Measurements from ENCODE around the gene OR4D1.
"Not testable (repeated sequence)": the region's sequence is repeated elsewhere in the genome, so short reads cannot be mapped to it uniquely, and the experiment has no call there.

OR4D1 gene

DNA sequence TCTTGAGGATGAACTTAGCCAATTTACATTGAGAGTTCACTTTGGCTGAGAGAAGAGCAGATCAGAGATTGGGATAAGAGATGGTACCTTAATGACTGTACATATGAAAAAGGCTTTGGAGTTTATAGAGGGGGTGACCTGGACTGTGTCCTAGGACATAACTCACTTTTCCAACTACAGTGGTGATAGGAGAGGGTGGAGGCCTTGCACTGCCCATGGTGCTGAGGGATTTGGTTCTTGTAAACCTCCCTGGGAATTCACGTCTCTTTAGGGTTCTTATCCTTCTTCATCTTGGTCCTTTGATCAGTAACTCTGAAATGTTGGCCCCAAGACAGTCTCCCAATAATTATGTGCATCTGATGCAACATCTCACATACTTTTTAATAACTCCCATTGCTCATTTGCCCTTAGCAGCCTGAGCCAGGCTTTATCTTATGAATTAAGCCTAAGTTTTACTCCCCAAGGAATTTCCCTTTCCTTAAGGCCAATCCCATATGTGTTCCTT lies at the start of gene OR4D1:
OR4D1 (plus strand) TSS at position 455 of the 505 bp plus-strand sequence. CDS start 6,770 bp downstream, outside the sequence.
- no peak for DNase-seq

GRCh38 chr17:58100506-58100905 lies 47.7 kb upstream of the OR4D1 start:
- DNase-seq, result no peak

GRCh38 chr17:58101898-58102297 lies 46.3 kb upstream of the OR4D1 start:
- not testable (repeated sequence) for DNase-seq

DNA sequence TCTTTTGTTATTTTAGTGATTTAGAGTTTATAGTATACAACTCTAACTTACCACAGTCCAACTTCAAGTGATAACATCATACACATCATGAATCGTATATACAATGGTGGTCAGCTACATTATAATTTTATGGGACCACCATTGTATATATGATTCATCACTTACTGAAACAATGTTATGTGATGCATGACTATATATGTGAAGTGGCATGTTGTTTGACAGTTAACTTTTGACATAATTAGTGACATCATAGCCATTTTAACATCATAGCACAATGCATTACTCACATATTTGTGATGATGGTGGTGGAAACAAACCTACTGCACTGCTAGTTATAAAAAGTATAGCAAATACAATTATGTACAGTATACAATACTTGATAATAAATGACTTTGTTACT lies 43.1 kb upstream of the OR4D1 start:
- no peak for DNase-seq

- no peak for DNase-seq
Observed at GRCh38 chr17:58107306-58107705, 40.9 kb upstream of the OR4D1 start.

DNA sequence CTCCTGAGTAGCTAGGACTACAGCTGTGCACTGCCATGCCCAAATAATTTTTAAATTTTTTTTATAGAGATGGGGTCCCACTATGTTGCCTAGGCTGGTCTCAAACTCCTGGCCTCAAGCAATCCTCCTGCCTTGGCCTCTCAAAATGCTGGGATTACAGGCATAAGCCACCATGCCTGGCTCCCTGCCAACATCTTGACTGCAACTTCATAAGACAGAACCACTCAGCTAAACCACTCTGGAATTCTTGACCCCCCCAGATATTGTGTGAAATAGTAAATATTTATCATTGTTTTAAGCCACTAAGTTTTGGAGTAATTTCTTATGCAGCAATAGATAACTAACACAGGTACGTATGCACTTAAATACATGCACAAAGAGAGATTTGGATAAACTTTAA lies 39.0 kb upstream of the OR4D1 start:
- no peak for DNase-seq

- no peak for DNase-seq
Observed at GRCh38 chr17:58110012-58110411, 38.2 kb upstream of the OR4D1 start.

DNA sequence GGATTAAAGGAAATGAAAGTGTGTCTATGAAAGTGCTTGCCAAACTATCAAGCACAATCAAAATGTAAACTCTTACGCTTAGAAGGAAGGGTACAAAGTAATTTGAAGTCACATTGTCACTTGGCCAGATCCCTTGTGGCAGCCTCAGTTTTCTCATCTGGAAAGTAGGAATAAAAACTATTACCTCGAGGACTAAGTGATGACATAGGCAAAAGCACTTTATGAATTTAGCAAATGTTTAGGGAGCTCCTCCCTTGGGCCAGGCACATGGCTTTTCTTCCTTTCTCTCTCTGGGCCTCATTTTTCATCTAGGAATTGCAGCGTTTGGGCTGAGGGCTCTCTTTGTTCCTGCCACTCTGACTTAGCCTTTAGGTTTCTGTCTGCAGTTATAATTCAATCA lies 36.5 kb upstream of the OR4D1 start:
- DNase-seq, result no peak

GRCh38 chr17:58112970-58113631 lies 35.1 kb upstream of the OR4D1 start:
- DNase-seq, result peak; percentile 90

GRCh38 chr17:58113947-58114346 lies 34.2 kb upstream of the OR4D1 start:
- no peak for DNase-seq

DNA sequence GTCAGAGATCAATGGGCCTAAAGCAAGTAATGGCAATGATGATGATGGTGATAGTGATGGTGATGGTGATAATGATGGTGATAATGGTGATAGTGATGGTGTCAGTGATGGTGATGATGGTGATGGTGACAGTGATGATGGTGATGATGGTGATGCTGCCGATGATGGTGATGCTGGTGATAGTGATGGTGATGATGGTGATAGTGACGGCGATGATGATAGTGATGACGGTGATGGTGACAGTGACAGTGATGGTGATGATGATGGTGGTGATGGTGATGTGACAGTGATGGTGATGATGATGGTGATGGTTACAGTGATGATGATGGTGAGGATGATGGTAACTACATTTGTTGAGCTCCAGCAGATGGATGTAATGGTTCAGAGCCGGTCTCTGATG lies 30.8 kb upstream of the OR4D1 start:
- DNase-seq, result no peak

DNA sequence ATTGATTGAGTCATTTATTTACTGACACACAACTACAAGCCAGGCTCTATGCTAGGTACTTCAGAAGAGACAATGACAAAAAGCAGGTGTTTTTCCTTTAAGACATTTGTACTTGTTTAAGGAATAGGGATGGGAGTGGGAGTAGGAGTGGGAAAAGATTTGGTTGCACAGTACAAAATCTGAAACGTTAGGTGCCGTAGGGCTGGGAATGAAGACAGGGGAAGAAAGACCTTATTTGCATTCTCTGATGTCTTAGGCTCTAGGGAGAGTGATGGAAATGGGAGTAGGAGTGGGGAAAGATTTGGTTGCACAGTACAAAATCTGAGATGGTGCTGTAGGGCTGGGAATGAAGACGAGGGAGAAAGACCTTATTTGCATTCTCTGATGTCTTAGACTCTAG lies 28.7 kb upstream of the OR4D1 start:
- DNase-seq, result no peak

GRCh38 chr17:58120195-58120822 lies 27.9 kb upstream of the OR4D1 start:
- DNase-seq, result peak; percentile 58

DNA sequence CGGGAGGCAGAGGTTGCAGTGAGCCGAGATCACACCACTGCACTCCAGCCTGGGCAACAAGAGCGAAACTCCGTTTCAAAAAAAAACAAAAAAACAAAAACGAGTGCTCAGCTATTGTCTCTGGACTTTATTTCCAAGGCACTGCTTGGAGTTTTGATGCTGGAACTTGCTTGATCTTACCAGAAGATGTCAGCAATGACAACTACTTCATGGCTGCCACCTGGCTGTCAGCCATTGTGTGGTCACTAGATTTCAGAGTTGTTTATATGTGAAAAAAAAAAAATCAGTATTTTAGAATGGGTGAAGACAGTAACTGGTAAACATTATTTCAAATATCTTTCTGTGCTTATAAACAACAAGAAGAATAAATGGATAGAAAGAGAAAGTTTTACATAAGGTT lies 26.3 kb upstream of the OR4D1 start:
- peak; percentile 20 for DNase-seq

- no peak for DNase-seq
Observed at GRCh38 chr17:58127846-58128245, 20.3 kb upstream of the OR4D1 start.

GRCh38 chr17:58132697-58133096 lies 15.5 kb upstream of the OR4D1 start:
- DNase-seq, result not testable (repeated sequence)

DNA sequence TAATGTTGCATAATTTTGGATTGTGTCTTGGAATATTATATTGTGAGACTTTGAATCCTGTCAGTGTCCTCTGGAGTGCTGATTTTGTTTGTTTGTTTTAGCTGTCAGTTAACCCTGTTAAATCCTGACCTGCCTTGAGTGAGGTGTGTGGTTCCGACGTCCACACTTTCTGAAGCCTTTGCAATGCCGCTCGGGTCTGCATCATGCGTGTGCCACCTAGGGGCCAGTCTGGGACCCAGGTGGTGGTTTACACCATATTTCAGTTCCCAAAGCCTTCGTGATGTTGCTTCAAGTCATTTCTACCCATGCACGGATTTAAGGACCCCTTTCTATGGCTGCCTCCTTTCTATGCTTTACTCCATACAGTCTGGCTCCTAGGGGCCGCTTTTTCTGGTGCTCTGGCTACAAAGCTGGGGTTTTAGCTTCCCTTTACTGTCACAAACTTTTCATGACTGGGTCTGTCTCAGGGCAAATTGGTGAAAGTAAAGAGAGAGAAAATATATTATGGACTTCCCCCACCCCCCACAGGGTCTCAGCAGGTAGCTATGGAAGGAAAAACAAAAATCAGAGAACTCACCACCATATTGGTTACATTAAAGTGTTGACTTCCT lies 11.4 kb upstream of the OR4D1 start:
- no peak for DNase-seq

DNA sequence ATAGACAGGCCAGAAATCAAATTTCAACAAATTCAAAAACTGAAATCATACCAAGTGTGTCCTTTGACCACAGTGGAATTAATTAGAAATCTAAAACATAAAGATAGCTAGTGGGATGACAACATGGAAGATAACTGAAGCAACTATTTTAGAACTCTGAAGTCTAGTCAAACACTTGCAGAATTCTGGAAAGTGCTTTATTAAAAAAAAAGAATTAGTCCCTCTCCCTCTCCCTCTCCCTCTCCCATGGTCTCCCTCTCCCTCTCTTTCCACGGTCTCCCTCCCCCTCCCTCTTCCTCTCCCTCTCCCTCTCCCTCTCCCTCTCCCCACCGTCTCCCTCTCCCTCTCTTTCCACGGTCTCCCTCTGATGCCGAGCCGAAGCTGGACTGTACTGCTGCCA lies 6.7 kb upstream of the OR4D1 start:
- no peak for DNase-seq

- not testable (repeated sequence) for DNase-seq
Observed at GRCh38 chr17:58143335-58143734, 4.8 kb upstream of the OR4D1 start.

DNA sequence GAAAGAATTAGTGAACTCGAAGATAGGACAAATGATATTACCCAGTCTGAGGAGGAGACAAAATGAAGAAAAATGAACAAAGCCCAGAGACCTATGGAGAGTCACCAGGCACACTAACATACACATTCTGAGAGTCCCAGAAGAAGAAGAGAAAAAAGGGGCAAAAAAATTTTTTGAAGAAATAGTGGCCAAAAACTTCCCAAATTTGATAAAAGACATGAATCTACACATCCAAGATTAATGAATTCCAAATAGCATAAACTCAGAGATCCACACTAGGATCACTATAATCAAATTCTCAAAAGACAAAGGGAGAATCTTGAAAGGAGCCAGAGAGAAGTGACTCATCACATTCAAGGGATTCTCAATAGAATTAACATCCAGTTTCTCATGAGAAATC lies 3.4 kb upstream of the OR4D1 start:
- no peak for DNase-seq

GRCh38 chr17:58148609-58149008 lies 425 bp downstream of the OR4D1 start:
- DNase-seq, result no peak

GRCh38 chr17:58150394-58150793 lies 2.2 kb downstream of the OR4D1 start:
- no peak for DNase-seq

GRCh38 chr17:58153046-58153445 lies 4.9 kb downstream of the OR4D1 start:
- peak; percentile 39 for DNase-seq

DNA sequence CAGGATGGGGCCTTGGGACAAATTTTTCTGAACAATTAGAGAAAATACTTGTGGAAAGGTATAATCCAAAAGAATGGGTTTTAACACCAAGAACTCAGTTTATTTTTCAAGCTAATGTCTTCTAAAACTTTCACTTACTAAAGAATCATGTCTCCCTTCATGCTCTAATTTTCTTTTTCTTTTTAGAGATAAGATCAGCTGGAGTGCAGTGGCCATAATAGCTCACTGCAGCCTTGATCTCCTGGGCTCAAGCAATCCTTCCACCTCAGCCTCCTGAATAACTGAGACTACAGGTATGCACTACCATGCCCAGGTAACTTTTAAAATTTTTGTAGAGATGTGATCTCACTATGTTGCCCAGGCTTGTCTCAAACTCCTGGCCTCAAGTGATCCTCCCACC lies 5.5 kb downstream of the OR4D1 start:
- no peak for DNase-seq

All from stimulated activated CD4-positive, alpha-beta T cell treated with anti-CD3 and anti-CD28 coated beads, Interleukin-4, amount 100 ng/mL, for 24 hours (primary cell).